GM23338 (cell line): ENCODE data around the gene SLC2A2.

ENCODE experiments used
- CTCF ChIP-seq, 2 experiments: fragments of 200-600 bp in 1 of 2; sonication (generic) in 1 of 2; conservative IDR thresholded peaks; 2 replicates each; pipeline versions ENCODE4 v1.5.1 to v1.6.1; 2016 to 2017; ENCODE audit warnings: antibody characterized with exemption in 2 of 2, low read depth in 2 of 2, mild to moderate bottlenecking in 2 of 2, moderate library complexity in 1 of 2
- POLR2AphosphoS5 ChIP-seq: IDR thresholded peaks from 2 replicates; pipeline ENCODE4 v1.6.1; 2016; ENCODE audit warnings: antibody characterized with exemption, low read depth

GRCh38 chr3:170953229-170953628, 73.3 kb downstream of the SLC2A2 start:
- TF ChIP-seq POLR2AphosphoS5 (no peak), CTCF (conservative IDR thresholded peaks at IDR 0.05; ENCODE audit: low read depth in 2 of 2) (no peak)
